Liver (tissue), 9 donors: ENCODE results near the gene YBX2. TPM values are rescaled to one million over a fixed set of nuclear protein-coding genes. Genes with fewer than 3 reads are reported as not detected.

Source experiments
- DNase-seq: peaks from one replicate; pipeline ENCODE4 v3.0.0-alpha.2; 2017; ENCODE audit warnings: low spot score
- H3K27ac ChIP-seq, 2 donors: one replicate each; pipeline ENCODE4 v1.7.0; 2013; ENCODE audit warnings: inconsistent platforms in 2 of 2, low read length in 2 of 2, control low read depth in 1 of 2, low read depth in 1 of 2, mild to moderate bottlenecking in 1 of 2
- H3K27me3 ChIP-seq, 4 donors: one replicate each; pipeline versions ENCODE4 v1.6.1 to v1.7.0; 2013; ENCODE audit warnings: low read length in 3 of 4, inconsistent platforms in 1 of 4, mild to moderate bottlenecking in 1 of 4, moderate library complexity in 1 of 4; ENCODE audit not compliant: control insufficient read depth in 4 of 4, insufficient read depth in 4 of 4
- H3K36me3 ChIP-seq, 4 donors: one replicate each; pipeline versions ENCODE4 v1.6.1 to v1.7.0; 2013; ENCODE audit warnings: low read length in 3 of 4, mild to moderate bottlenecking in 3 of 4, low read depth in 1 of 4, moderate library complexity in 1 of 4; ENCODE audit not compliant: control insufficient read depth in 4 of 4, insufficient read depth in 3 of 4
- H3K4me1 ChIP-seq, 4 donors: one replicate each; pipeline versions ENCODE4 v1.6.1 to v1.7.0; 2013; ENCODE audit warnings: low read length in 3 of 4, mild to moderate bottlenecking in 3 of 4, moderate library complexity in 1 of 4; ENCODE audit not compliant: control insufficient read depth in 4 of 4, insufficient read depth in 4 of 4
- H3K4me3 ChIP-seq, 3 donors: one replicate each; pipeline versions ENCODE4 v1.6.1 to v1.7.0; 2013; ENCODE audit warnings: low read length in 3 of 3, control low read depth in 1 of 3, low read depth in 1 of 3, mild to moderate bottlenecking in 1 of 3
- H3K9ac ChIP-seq, 2 donors: one replicate each; pipeline ENCODE4 v1.7.0; 2013; ENCODE audit warnings: low read length in 2 of 2, mild to moderate bottlenecking in 2 of 2, moderate library complexity in 2 of 2, control low read depth in 1 of 2, low read depth in 1 of 2
- H3K9me3 ChIP-seq, 4 donors: one replicate each; pipeline versions ENCODE4 v1.6.1 to v1.7.0; 2013; ENCODE audit warnings: low read length in 3 of 4; ENCODE audit not compliant: control insufficient read depth in 4 of 4
- ATF3 ChIP-seq: IDR thresholded peaks from 2 replicates; pipeline ENCODE4 v1.6.1; 2016; ENCODE audit warnings: antibody characterized with exemption
- FOXA1 ChIP-seq: IDR thresholded peaks from 2 replicates; pipeline ENCODE4 v1.6.1; 2016; ENCODE audit warnings: antibody characterized with exemption
- GABPA ChIP-seq, 2 donors: IDR thresholded peaks in 1 of 2; conservative IDR thresholded peaks in 1 of 2; 2 replicates each; pipeline ENCODE4 v1.6.1; 2016; ENCODE audit warnings: antibody characterized with exemption in 2 of 2, mild to moderate bottlenecking in 1 of 2, moderate library complexity in 1 of 2
- HNF4A ChIP-seq, 2 donors: conservative IDR thresholded peaks; 2 replicates each; pipeline ENCODE4 v1.6.1; 2016; ENCODE audit warnings: antibody characterized with exemption in 2 of 2, mild to moderate bottlenecking in 2 of 2
- NR2F2 ChIP-seq: IDR thresholded peaks from 2 replicates; pipeline ENCODE4 v1.6.1; 2016; ENCODE audit warnings: antibody characterized with exemption
- RAD21 ChIP-seq, 2 donors: IDR thresholded peaks; 2 replicates each; pipeline ENCODE4 v1.6.1; 2016; ENCODE audit warnings: antibody characterized with exemption in 2 of 2, mild to moderate bottlenecking in 2 of 2
- RXRA ChIP-seq, 2 donors: IDR thresholded peaks; 2 replicates each; pipeline ENCODE4 v1.6.1; 2017 to 2018; ENCODE audit warnings: antibody characterized with exemption in 2 of 2, mild to moderate bottlenecking in 1 of 2
- SP1 ChIP-seq: IDR thresholded peaks from 2 replicates; pipeline ENCODE4 v1.6.1; 2018; ENCODE audit warnings: antibody characterized with exemption, mild to moderate bottlenecking
- TAF1 ChIP-seq: conservative IDR thresholded peaks from 2 replicates; pipeline ENCODE4 v1.6.1; 2016; ENCODE audit warnings: antibody characterized with exemption, mild to moderate bottlenecking
- YY1 ChIP-seq: IDR thresholded peaks from 2 replicates; pipeline ENCODE4 v1.6.1; 2016; ENCODE audit warnings: antibody characterized with exemption, mild to moderate bottlenecking
- WGBS: extraction: QIAGEN DNeasy Blood & Tissue Kit; methylation state at CpG from one replicate; pipeline ENCODE4 v1.1.7; 2013; 5-methylcytosine and 5-hydroxymethylcytosine counted together
- polyA plus RNA-seq, 2 donors: library from polyadenylated mRNA; stranded (reverse) in 1 of 2; unstranded in 1 of 2; fragments of 200-250 nt in 1 of 2; fragments of >200 nt in 1 of 2; fragmentation: Nextera tagmentation in 1 of 2; extraction: Ambion mirVana in 1 of 2; gene quantifications; one replicate each; pipeline versions ENCODE4 v1.2.1 to v1.2.3, GENCODE V29; 2013 to 2015
- total RNA-seq, 2 donors: library from RNA; depleted of rRNA; stranded (reverse); fragments of >200 nt; gene quantifications; one replicate each; pipeline ENCODE4 v1.2.3, GENCODE V29; 2014
- TF ChIP-seq, protein P1 (sequence below): IDR thresholded peaks from 2 replicates; pipeline ENCODE4 v1.6.1; 2016; ENCODE audit warnings: antibody characterized with exemption, mild to moderate bottlenecking
- TF ChIP-seq, protein P2 (sequence below): IDR thresholded peaks from 2 replicates; pipeline ENCODE4 v1.6.1; 2016; ENCODE audit warnings: antibody characterized with exemption
- TF ChIP-seq, protein P3 (sequence below): fragments of 150-350 bp; IDR thresholded peaks from 2 replicates; pipeline ENCODE4 v1.5.1; 2017; ENCODE audit warnings: improper control_type of control experiment, low read depth, low read length; ENCODE audit not compliant: missing input control
- donor health status: healthy.
- donor health status: healthy.
- donor health status: healthy.
- donor health status: healthy.
- donor health status: healthy.

YBX2 gene
- total and polyA plus RNA-seq, 4 donors = 0.33 to 0.75 (median 0.57) TPM

GRCh38 chr17:7281074-7281952, 13.1 kb downstream of the YBX2 start, which contains the start of gene SLC2A4 (continued):
- TF ChIP-seq, protein P1, sequence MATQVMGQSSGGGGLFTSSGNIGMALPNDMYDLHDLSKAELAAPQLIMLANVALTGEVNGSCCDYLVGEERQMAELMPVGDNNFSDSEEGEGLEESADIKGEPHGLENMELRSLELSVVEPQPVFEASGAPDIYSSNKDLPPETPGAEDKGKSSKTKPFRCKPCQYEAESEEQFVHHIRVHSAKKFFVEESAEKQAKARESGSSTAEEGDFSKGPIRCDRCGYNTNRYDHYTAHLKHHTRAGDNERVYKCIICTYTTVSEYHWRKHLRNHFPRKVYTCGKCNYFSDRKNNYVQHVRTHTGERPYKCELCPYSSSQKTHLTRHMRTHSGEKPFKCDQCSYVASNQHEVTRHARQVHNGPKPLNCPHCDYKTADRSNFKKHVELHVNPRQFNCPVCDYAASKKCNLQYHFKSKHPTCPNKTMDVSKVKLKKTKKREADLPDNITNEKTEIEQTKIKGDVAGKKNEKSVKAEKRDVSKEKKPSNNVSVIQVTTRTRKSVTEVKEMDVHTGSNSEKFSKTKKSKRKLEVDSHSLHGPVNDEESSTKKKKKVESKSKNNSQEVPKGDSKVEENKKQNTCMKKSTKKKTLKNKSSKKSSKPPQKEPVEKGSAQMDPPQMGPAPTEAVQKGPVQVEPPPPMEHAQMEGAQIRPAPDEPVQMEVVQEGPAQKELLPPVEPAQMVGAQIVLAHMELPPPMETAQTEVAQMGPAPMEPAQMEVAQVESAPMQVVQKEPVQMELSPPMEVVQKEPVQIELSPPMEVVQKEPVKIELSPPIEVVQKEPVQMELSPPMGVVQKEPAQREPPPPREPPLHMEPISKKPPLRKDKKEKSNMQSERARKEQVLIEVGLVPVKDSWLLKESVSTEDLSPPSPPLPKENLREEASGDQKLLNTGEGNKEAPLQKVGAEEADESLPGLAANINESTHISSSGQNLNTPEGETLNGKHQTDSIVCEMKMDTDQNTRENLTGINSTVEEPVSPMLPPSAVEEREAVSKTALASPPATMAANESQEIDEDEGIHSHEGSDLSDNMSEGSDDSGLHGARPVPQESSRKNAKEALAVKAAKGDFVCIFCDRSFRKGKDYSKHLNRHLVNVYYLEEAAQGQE = no peak
- TF ChIP-seq FOXA1 (no peak), GABPA (IDR thresholded peaks at IDR 0.05 in 1 of 2, conservative IDR thresholded peaks at IDR 0.05 in 1 of 2) (no peak), YY1 (no peak)

DNA sequence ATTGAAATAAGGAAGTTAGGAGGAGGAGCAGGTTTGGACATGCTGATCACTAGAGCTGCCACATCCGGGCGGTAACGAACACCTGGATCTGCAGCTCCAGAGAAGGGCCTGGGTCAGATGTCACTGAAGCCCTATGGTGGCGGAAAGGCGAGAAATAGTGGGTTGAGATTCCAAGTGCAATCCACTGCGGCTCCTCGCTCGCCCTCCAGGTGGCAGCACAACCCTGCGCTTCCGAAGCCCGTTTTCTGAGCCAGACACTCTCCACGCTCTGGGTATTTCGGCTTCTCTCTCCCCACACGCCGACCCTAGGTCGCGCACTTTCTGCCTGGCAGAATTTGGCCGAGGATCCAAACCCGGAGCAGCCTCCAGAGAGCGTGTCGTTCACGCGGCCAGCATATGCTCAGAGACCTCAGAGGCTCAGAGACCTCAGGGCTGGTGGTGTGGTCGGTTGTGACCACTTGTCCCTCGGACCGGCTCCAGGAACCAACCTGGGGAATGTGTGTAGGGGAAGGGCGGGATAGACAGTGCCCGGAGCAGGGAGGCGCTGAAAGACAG, 13.8 kb downstream of the YBX2 start:
- peaks cover 9 to 19% (median 13%) of the 10 kb centered on the region in 4 donors for H3K4me1 ChIP-seq
- H3K36me3 ChIP-seq = no peaks in the 10 kb centered on the region
- TF ChIP-seq, protein P2, sequence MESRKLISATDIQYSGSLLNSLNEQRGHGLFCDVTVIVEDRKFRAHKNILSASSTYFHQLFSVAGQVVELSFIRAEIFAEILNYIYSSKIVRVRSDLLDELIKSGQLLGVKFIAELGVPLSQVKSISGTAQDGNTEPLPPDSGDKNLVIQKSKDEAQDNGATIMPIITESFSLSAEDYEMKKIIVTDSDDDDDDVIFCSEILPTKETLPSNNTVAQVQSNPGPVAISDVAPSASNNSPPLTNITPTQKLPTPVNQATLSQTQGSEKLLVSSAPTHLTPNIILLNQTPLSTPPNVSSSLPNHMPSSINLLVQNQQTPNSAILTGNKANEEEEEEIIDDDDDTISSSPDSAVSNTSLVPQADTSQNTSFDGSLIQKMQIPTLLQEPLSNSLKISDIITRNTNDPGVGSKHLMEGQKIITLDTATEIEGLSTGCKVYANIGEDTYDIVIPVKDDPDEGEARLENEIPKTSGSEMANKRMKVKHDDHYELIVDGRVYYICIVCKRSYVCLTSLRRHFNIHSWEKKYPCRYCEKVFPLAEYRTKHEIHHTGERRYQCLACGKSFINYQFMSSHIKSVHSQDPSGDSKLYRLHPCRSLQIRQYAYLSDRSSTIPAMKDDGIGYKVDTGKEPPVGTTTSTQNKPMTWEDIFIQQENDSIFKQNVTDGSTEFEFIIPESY = no peak
- no peak for TF ChIP-seq YY1
- TF ChIP-seq RXRA (IDR thresholded peaks at IDR 0.05) = peak in 1 of 2 donors; percentile 18
- peak; percentile 53 for TF ChIP-seq NR2F2
- TF ChIP-seq, protein P3, sequence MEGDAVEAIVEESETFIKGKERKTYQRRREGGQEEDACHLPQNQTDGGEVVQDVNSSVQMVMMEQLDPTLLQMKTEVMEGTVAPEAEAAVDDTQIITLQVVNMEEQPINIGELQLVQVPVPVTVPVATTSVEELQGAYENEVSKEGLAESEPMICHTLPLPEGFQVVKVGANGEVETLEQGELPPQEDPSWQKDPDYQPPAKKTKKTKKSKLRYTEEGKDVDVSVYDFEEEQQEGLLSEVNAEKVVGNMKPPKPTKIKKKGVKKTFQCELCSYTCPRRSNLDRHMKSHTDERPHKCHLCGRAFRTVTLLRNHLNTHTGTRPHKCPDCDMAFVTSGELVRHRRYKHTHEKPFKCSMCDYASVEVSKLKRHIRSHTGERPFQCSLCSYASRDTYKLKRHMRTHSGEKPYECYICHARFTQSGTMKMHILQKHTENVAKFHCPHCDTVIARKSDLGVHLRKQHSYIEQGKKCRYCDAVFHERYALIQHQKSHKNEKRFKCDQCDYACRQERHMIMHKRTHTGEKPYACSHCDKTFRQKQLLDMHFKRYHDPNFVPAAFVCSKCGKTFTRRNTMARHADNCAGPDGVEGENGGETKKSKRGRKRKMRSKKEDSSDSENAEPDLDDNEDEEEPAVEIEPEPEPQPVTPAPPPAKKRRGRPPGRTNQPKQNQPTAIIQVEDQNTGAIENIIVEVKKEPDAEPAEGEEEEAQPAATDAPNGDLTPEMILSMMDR = peak; percentile 98
- TF ChIP-seq SP1 = peak; percentile 47
- no peak for TF ChIP-seq ATF3
- peak; percentile 98 to 99 for TF ChIP-seq RAD21 (IDR thresholded peaks at IDR 0.05)
- peak; percentile 14 to 34 for TF ChIP-seq HNF4A (conservative IDR thresholded peaks at IDR 0.05)
- TF ChIP-seq TAF1 = peak; percentile 48
- TF ChIP-seq FOXA1 = peak; percentile 38
- peak; percentile 92 for DNase-seq
- peak overlapping the region; percentile 88 to 94 for H3K27ac ChIP-seq
- H3K9ac ChIP-seq = peak overlapping the region; percentile 1 to 17
- no peaks in the 10 kb centered on the region for H3K9me3 ChIP-seq
- under 1% methylated on average over 29 of the region's 29 CpGs for WGBS
- H3K4me3 ChIP-seq = peak overlapping the region; percentile 1 to 50 (median 44)
- H3K27me3 ChIP-seq = no peaks in the 10 kb centered on the region
